ENCODE data around the gene IGFBP6. TPM values are rescaled to one million over a fixed set of nuclear protein-coding genes. Genes with fewer than 3 reads are reported as not detected.

The IGFBP6 gene, protein sequence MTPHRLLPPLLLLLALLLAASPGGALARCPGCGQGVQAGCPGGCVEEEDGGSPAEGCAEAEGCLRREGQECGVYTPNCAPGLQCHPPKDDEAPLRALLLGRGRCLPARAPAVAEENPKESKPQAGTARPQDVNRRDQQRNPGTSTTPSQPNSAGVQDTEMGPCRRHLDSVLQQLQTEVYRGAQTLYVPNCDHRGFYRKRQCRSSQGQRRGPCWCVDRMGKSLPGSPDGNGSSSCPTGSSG
- total RNA-seq: 1,620 and 3,493 TPM in 2 replicates

DNA sequence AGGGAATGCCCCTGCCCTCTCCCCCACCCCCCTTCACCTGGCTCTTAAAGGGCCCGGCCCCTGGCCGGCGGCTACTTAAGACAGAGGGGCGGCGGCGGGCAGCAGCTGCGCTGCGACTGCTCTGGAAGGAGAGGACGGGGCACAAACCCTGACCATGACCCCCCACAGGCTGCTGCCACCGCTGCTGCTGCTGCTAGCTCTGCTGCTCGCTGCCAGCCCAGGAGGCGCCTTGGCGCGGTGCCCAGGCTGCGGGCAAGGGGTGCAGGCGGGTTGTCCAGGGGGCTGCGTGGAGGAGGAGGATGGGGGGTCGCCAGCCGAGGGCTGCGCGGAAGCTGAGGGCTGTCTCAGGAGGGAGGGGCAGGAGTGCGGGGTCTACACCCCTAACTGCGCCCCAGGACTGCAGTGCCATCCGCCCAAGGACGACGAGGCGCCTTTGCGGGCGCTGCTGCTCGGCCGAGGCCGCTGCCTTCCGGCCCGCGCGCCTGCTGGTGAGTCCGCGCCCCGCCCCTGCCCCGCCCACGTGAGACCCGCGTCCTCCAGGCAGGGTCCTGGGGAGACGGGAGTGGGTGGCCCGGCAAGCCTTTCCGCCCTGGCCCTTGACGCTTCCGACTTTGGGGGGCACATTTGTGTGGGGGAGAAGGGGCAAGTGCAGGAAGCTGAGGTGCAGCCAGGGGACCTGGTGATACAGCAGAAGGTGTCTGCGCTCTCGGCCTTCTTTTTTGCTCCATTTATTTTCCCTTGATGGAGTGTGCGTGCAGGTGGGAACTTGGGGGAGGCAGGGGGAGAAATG is at the start of gene IGFBP6:
Gene IGFBP6 (plus strand): TSS at position 104 of the 790 bp plus-strand sequence. CDS start 51 bp downstream, at position 155.

DNA sequence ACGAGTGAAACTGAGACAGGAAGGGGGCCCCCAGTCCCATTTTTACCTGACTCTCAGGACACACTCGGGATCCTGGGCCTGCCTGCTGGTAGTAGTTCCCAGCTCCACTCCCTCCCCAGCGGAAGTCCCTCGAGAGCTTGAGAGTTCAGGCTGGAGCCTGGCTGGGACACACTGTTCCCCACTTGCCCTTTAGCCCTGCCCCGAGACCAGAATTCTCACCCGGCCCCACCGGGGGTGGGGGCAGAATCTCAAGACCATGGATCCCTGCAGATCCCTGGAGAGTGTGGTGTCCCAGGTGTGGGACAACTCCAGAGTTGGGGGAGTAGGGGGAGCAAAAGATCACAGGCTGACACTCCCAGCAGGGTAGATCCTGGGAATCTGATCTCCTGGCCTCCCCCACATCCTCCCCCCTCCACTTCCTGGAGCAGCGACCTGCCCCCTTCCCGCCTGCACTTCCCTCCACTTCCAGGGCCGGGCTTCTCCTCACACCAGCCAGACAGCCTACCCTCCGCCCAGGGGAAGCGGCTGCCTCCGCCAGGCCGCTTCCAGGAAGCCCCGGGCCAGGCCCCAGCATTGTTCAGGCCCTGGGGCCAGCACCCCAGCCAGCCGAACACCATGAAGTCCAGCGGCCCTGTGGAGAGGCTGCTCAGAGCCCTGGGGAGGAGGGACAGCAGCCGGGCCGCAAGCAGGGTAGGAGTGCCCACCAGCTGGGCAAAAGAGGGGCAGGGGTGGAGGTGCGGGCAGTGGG is 47.7 kb upstream of the IGFBP6 start, which contains the start of gene TNS2:
Gene TNS2 (plus strand): TSS at position 495 of the 748 bp plus-strand sequence. CDS start 121 bp downstream, at position 616.

DNA sequence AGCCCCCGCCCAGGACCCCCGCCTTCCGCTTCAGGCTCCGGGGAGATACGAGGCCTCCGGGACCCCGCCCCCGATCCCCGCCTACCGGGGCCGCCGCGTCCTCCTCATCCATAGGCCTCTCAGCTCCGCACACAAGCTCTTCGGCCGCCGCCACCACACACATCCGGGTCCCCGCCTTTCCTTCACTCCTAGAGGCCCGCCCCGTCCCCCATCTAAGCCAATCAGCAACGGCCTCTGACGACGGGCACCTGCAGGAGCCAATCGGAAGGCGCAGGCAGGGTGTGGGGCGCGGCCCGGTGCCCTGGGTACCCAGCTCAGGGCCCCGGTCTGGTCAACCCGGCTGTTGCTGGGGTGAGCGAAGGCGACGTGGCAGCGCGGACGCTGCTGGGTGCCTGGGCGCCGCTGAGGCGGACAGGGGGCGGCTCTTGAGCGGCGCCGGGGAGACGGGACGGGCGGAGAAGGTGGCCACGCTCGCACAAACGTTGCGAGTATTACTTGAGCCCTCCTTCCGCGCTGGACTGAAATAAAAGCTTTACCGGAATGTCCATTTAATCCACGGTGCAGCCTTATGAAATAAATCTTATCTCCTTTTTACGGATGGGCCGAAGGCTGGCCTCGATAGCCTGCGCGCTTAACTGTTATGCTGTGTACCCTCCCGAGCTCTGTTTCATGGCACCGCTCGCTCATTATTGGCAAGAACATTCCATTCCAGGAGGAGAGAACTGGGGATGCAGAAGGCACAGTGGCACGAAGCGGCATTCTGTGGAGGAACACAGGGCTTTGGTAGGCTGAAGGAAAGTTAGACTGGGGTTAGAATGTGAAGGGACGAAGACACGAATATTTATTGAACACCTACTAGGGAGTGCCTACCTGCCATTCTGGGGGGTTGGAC is 18.0 kb upstream of the IGFBP6 start, which contains the start of gene SPRYD3:
Gene SPRYD3 (minus strand): TSS at position 165 of the 892 bp plus-strand sequence. CDS start 57 bp downstream, at position 108.

DNA sequence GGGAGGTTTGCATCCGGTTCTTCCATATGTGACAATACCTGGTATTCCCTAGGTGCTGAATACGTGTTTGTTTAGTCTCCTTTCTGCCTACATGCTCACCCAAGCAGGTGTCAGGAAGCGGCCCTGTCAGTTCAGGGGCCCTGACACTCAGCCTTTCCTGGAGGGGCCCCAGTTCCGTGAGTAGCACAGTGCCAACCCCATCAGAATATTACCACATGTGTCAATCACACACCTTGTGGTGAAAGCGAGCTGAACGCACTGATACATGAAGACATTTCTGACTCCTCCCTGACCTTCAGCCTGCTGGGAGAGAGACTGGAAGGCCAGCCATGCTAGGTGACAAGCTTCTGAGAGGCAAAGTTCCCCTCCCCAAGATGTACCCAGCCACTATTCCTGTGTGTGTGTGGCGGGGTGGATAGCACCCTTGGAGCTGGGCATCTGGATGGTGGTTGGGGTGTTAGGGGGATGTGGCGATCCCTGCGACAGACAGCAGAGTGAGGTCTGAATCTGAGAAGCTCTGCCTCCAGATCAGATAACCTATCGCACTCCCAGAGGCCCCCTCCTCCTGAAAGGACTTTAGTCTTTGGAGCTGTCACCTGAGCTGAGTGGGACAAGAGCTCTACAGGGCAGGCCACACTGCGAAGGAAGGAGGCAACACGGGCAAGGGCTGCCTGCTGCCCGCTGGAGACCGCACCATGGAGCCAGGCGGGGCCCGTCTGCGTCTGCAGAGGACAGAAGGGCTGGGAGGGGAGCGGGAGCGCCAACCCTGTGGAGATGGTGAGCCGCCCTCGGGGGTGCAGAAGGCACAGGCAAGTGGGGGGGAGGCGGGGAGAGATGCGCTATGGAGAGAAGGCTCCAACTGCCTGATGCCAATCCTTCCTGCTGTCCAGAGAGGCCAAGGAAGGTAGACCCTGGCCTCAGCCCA is 5.7 kb downstream of the IGFBP6 start, which contains the start of gene SOAT2:
Gene SOAT2 (plus strand): TSS at position 604 of the 925 bp plus-strand sequence. CDS start 92 bp downstream, at position 696.

Other genes with a start within 250 kb of the IGFBP6 start
- not detected in 2 replicates for gene KRT78, start 248.7 kb upstream of the IGFBP6 start, total RNA-seq
- 0.95 and 1.5 TPM in 2 replicates for gene KRT8, start 192.6 kb upstream of the IGFBP6 start, total RNA-seq
- gene KRT18, start 148.5 kb upstream of the IGFBP6 start, total RNA-seq: 1.0 and 2.2 TPM in 2 replicates
- 1,255 and 1,854 TPM in 2 replicates for gene EIF4B, start 91.2 kb upstream of the IGFBP6 start, total RNA-seq
- gene TNS2, start 47.6 kb upstream of the IGFBP6 start, total RNA-seq: 48.2 and 58.6 TPM in 2 replicates
- 18.3 and 22.1 TPM in 2 replicates for gene SPRYD3, start 18.3 kb upstream of the IGFBP6 start, total RNA-seq
- gene SOAT2, start 5.8 kb downstream of the IGFBP6 start, total RNA-seq: 0.16 and 0.17 TPM in 2 replicates
- gene ZNF740, start 83.1 kb downstream of the IGFBP6 start, total RNA-seq: 14.3 and 16.9 TPM in 2 replicates
- 8.4 and 11.3 TPM in 2 replicates for gene CSAD, start 83.3 kb downstream of the IGFBP6 start, total RNA-seq
- 0.47 and 1.4 TPM in 2 replicates for gene ITGB7, start 109.6 kb downstream of the IGFBP6 start, total RNA-seq
- gene RARG, start 134.5 kb downstream of the IGFBP6 start, total RNA-seq: 32.3 and 35.3 TPM in 2 replicates
- gene ESPL1, start 170.6 kb downstream of the IGFBP6 start, total RNA-seq: 0.86 and 1.9 TPM in 2 replicates
- gene PFDN5, start 197.9 kb downstream of the IGFBP6 start, total RNA-seq: 1,042 and 1,327 TPM in 2 replicates
- gene MYG1, start 202.0 kb downstream of the IGFBP6 start, total RNA-seq: 50.8 and 56.3 TPM in 2 replicates
- 37.8 and 39.4 TPM in 2 replicates for gene AAAS, start 223.9 kb downstream of the IGFBP6 start, total RNA-seq
- not detected in 2 replicates for gene SP7, start 238.7 kb downstream of the IGFBP6 start, total RNA-seq